Fibroblast of upper back skin (primary cell): Measurements from ENCODE around the gene PALS1.
"Not testable (repeated sequence)": the region's sequence is repeated elsewhere in the genome, so short reads cannot be mapped to it uniquely, and the experiment has no call there.

Experiments
- DNase-seq: peaks from one replicate; pipeline ENCODE4 v3.0.0-alpha.2; 2013

PALS1 gene

GRCh38 chr14:67263499-67264149 is 22.4 kb downstream of the PALS1 start:
- DNase-seq = peak; percentile 79

DNA sequence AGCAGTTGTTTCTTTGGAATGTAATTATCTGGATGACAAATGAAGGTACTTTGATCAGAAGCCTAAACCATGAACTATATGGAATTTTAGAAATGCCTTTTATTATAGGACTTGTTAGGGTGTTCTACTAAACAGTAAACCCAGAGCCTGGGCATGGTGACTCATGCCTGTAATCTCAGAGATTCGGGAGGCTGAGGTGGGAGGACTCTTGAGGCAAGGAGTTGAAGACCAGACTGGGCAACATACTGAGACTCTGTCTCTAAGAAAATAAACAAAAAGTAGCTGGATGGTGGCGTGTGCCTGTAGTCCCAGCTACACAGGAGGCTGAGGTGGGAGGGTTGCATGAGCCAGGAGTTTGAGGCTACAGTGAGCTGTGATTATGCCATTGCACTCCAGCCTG is 23.9 kb downstream of the PALS1 start:
- peak; percentile 57 for DNase-seq

DNA sequence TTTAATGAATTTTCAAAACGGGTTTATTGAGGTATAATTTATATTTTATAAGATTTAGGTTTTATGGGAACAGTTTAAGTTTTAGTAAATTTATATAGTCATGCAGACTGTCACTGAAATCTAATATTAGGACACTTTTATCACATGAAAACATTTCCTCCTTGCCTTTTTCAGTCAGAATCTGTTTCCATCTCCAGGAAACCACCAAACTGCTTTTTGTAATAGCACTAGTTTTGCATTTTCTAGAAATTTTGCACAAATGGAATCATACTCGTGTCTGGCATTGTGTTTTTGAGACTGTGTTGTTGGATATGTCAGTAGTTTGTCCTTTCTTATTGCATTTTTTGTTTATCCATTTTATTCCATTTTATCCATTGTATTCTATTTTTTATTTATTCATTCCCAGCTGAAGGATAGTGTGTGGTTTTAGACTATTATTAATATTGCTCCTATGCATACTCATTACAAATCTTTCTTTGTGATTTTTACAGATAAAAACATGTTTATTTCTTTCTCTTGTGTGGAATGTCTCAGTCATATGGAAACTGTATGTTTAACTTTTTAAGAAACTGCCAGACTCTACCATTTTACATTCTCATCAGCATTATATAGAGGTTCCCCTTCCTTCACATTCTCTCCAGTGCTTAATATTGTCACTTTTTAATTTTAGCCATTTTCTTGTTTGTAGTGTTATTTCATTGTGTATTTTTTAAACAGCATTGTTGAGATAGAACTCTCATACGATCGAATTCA is 26.5 kb downstream of the PALS1 start:
- DNase-seq = no peak

GRCh38 chr14:67268426-67269150 is 27.4 kb downstream of the PALS1 start:
- DNase-seq = no peak

DNA sequence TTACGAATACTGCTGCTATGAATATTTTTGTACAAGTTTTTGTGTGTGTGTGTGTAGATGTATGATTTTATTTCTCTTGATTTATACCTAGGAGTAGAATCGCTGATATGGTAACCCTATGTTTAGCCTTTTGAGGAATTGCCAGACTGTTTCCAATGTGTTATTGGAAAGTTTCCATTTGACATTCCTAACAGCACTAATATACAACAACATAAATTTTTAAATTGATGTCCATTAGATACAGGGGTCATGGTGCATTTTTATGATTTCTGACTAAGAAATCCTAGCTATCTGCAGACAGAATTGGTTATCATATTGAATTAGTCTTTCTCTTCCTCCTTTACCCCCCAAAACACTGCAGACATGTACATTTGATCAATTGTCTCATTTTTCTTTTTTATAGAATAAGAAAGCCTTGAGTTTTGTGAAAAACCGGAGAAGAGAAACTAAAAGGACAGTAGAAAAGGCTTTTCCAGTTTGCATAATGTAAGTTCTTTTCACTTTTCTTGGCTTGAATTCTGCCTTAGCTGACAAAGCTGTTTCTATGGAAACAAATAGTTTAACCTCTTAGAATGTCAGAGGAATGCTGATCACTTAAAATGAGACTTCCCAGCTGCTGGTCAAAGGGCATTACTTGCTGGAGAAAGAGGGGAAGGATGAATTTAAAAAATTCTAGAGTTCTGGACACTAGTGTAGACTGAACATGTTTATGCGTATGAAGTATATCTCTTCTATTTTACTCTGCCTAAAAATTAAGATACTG is 28.2 kb downstream of the PALS1 start:
- DNase-seq = peak; percentile 83

- no peak for DNase-seq
Observed at GRCh38 chr14:67270145-67270753, 29.0 kb downstream of the PALS1 start.

DNA sequence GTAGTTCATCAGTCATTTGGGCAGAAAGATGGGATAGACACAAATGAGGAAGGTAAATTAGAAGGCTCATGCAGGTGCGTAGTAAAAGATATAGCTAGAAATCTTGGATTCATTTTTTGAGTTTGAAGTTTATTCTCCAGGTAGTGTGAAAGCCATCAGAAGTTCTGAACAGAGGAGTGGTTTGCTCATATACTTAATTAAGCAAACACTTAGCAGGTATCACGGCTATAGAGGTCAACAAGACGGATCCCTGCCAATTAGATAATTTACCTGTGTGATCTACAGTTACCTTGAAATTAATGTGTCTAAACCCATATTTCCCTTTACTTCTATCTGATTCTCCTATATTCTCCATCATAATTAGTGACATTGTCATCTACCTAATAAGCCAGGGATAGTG is 29.7 kb downstream of the PALS1 start:
- DNase-seq = no peak

GRCh38 chr14:67273281-67273680 is 32.0 kb downstream of the PALS1 start:
- not testable (repeated sequence) for DNase-seq

DNA sequence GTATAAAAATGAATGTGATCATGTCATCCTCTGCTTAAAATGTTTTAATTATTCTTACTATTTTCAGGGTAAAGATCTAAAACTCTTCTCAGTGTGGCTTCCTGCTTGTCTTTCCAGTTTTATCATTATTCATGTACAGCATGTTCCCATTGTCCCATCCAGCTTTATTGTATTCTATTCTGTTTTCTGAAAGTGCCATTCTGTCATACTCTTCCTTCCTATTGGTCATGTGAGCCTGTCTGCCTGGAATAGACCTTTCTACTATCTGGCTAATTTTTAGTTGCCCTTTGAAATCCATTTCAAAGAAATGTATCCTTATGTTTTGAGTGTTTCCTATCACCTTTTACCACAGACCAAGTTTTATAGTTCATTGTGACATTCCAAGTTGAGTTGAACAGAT is 34.9 kb downstream of the PALS1 start:
- DNase-seq = no peak

DNA sequence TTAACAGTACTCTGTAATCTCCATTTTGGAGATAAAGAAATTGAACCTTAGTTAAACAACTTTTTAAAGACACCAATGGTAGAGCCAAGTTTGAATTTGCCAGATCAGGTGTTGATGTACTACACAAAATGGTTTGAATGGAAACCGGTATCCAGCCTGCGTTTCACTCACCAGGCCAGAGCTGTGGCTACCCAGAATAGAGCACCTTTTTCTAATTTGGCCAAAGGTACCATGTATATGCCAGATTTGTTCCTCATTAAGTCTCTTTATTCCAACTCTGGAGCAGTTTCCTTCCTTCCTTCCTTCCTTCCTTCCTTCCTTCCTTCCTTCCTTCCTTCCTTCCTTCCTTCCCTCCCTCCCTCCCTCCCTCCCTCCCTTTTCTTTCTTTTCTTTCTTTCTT is 39.3 kb downstream of the PALS1 start:
- no peak for DNase-seq

DNA sequence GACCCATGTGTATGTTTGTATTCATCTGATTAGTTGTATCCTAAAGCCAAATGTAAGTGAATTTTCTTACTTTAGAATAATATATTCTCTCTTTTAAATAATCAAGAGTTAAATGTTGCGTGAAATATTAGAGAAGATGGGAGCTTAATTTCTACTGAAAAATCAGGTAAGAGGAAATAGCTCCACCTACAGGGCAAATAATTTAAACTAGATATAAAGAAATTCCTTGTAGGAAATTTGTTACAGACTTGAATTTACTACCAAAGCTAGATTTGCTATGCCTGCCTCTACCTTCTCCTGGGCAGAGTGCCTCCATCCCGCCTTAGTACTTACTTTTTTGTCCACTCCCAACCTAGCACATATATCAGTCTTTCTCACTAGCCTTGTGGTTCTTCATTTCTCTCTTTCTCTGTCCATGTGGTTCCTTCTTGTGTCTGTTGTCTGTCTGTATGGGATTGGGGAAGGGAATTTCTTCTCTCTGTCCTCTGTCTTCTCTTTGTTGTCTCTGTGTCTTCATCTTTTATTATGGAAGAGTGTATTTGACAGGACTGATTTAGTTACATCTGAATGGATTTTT is 44.7 kb downstream of the PALS1 start:
- DNase-seq = peak; percentile 37
